H1 (cell line): ENCODE measurements around the gene ATP6V1F. TPM values are rescaled to one million over a fixed set of nuclear protein-coding genes. Genes with fewer than 3 reads are reported as not detected.

Experiments
- HDAC2 ChIP-seq, 2 experiments: fragments of 300-600 bp in 1 of 2; sonication (generic) in 1 of 2; IDR thresholded peaks; 2 replicates each; pipeline ENCODE4 v1.6.1; 2011 to 2012; ENCODE audit warnings: low read depth in 2 of 2, low read length in 2 of 2, mild to moderate bottlenecking in 2 of 2, moderate library complexity in 2 of 2, borderline replicate concordance in 1 of 2, inconsistent platforms in 1 of 2
- polyA plus RNA-seq, 7 experiments: library from polyadenylated mRNA; depleted of rRNA in 3 of 7; stranded (reverse) in 5 of 7; unstranded in 2 of 7; fragments of >200 nt in 5 of 7; fragments of 200-250 nt in 2 of 7; gene quantifications; 1 replicate in 5 of 7; 2 replicates in 1 of 7; 4 replicates in 1 of 7; pipeline versions ENCODE4 v1.2.1 to v1.2.3, GENCODE V29; 2011 to 2013; ENCODE audit warnings: missing spikeins in 2 of 7, mixed read lengths in 2 of 7
- total RNA-seq: library from RNA; stranded (reverse); fragmentation: NEBNext Ultra II Directional; extraction: Animal tissue kit (Norgen Biotek cat#: 25700); gene quantifications from 2 replicates; pipeline ENCODE4 v1.2.1, GENCODE V29; 2021

The ATP6V1F gene
- total and polyA plus RNA-seq, 2 of the 8 experiments (the other 6 are each of a cell fraction or from before 2014, with no cell fraction given), result 104 to 318 TPM

- TF ChIP-seq HDAC2 (IDR thresholded peaks at IDR 0.05; ENCODE audit: borderline replicate concordance in 1 of 2, low read depth in 2 of 2, low read length in 2 of 2), result no peak
Measured at GRCh38 chr7:128878226-128879105, 15.8 kb downstream of the ATP6V1F start (continued).
